Measurements from ENCODE around the gene ARHGEF5.
"Not testable (repeated sequence)": the region's sequence is repeated elsewhere in the genome, so short reads cannot be mapped to it uniquely, and the experiment has no call there.

ARHGEF5 gene

GRCh38 chr7:144355176-144355822 is at the start of gene ARHGEF5:
Gene ARHGEF5, plus strand, starts transcription at chr7:144355402. Its CDS starts 7,268 bp downstream, at chr7:144362670.
- not testable (repeated sequence) for H3F3A ChIP-seq (ENCODE audit: low read depth); H3K27me3 ChIP-seq (ENCODE audit: insufficient read depth, low read length, poor library complexity, severe bottlenecking); H3K9ac ChIP-seq (ENCODE audit: low read depth, low read length, poor library complexity, severe bottlenecking); H3K79me2 ChIP-seq (ENCODE audit: insufficient read depth, low read length); H2AFZ ChIP-seq (ENCODE audit: low read length); H3K4me2 ChIP-seq (ENCODE audit: low read depth, low read length, poor library complexity, severe bottlenecking); H3K9me2 ChIP-seq (replicated peaks; ENCODE audit: low read depth, low read length); H3K4me3 ChIP-seq (ENCODE audit: low read length, poor library complexity, severe bottlenecking); H3K4me1 ChIP-seq (ENCODE audit: insufficient read depth, low read length, poor library complexity, severe bottlenecking); H4K20me1 ChIP-seq (ENCODE audit: insufficient read depth, low read length, poor library complexity, severe bottlenecking); H3K36me3 ChIP-seq (ENCODE audit: insufficient read depth, low read length); H3K9me3 ChIP-seq (ENCODE audit: insufficient read depth, low read depth, low read length)

DNA sequence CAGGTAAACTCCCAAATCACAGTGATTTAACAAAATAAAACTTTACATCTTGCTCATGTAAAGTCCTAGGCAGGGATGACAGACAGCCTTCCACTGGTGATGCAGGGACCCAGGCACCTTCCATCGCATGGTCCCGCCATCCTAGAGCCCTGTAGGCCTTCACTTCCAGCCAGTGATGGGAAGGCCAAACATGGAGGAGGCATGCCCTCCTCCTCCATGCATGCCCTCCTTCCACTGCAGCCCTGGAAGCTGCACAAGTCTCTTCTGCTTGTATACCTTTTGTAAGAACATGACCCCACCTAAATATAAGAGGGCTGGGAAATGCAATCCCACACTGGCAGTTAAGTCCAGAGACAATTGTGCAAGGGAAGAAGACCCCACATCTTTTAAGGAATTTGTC is 45.5 kb upstream of the ARHGEF5 start:
- not testable (repeated sequence) for H3K4me3 ChIP-seq (ENCODE audit: low read length, poor library complexity, severe bottlenecking); H3K9me2 ChIP-seq (replicated peaks; ENCODE audit: low read depth, low read length); H3K36me3 ChIP-seq (ENCODE audit: insufficient read depth, low read length); H2AFZ ChIP-seq (ENCODE audit: low read length); H4K20me1 ChIP-seq (ENCODE audit: insufficient read depth, low read length, poor library complexity, severe bottlenecking); H3K9me3 ChIP-seq (ENCODE audit: insufficient read depth, low read depth, low read length); H3K79me2 ChIP-seq (ENCODE audit: insufficient read depth, low read length); H3K4me1 ChIP-seq (ENCODE audit: insufficient read depth, low read length, poor library complexity, severe bottlenecking); H3K27me3 ChIP-seq (ENCODE audit: insufficient read depth, low read length, poor library complexity, severe bottlenecking); H3K4me2 ChIP-seq (ENCODE audit: low read depth, low read length, poor library complexity, severe bottlenecking); H3K9ac ChIP-seq (ENCODE audit: low read depth, low read length, poor library complexity, severe bottlenecking); H3F3A ChIP-seq (ENCODE audit: low read depth)

GRCh38 chr7:144311218-144311617 is 44.0 kb upstream of the ARHGEF5 start:
- not testable (repeated sequence) for H3K27me3 ChIP-seq (ENCODE audit: insufficient read depth, low read length, poor library complexity, severe bottlenecking); H3K4me1 ChIP-seq (ENCODE audit: insufficient read depth, low read length, poor library complexity, severe bottlenecking); H3F3A ChIP-seq (ENCODE audit: low read depth); H3K9me3 ChIP-seq (ENCODE audit: insufficient read depth, low read depth, low read length); H3K9ac ChIP-seq (ENCODE audit: low read depth, low read length, poor library complexity, severe bottlenecking); H3K4me3 ChIP-seq (ENCODE audit: low read length, poor library complexity, severe bottlenecking); H3K9me2 ChIP-seq (replicated peaks; ENCODE audit: low read depth, low read length); H3K36me3 ChIP-seq (ENCODE audit: insufficient read depth, low read length); H4K20me1 ChIP-seq (ENCODE audit: insufficient read depth, low read length, poor library complexity, severe bottlenecking); H3K4me2 ChIP-seq (ENCODE audit: low read depth, low read length, poor library complexity, severe bottlenecking); H3K79me2 ChIP-seq (ENCODE audit: insufficient read depth, low read length); H2AFZ ChIP-seq (ENCODE audit: low read length)

GRCh38 chr7:144311872-144312469 is 43.2 kb upstream of the ARHGEF5 start, which contains the start of gene OR2A1:
Gene OR2A1, plus strand, starts transcription at chr7:144312419. Its CDS starts 5,706 bp downstream, at chr7:144318125.
- not testable (repeated sequence) for H3K27me3 ChIP-seq (ENCODE audit: insufficient read depth, low read length, poor library complexity, severe bottlenecking); H3K4me2 ChIP-seq (ENCODE audit: low read depth, low read length, poor library complexity, severe bottlenecking); H2AFZ ChIP-seq (ENCODE audit: low read length); H3K9ac ChIP-seq (ENCODE audit: low read depth, low read length, poor library complexity, severe bottlenecking); H3F3A ChIP-seq (ENCODE audit: low read depth); H3K9me3 ChIP-seq (ENCODE audit: insufficient read depth, low read depth, low read length); H3K4me3 ChIP-seq (ENCODE audit: low read length, poor library complexity, severe bottlenecking); H3K79me2 ChIP-seq (ENCODE audit: insufficient read depth, low read length); H3K36me3 ChIP-seq (ENCODE audit: insufficient read depth, low read length); H3K9me2 ChIP-seq (replicated peaks; ENCODE audit: low read depth, low read length); H3K4me1 ChIP-seq (ENCODE audit: insufficient read depth, low read length, poor library complexity, severe bottlenecking); H4K20me1 ChIP-seq (ENCODE audit: insufficient read depth, low read length, poor library complexity, severe bottlenecking)

DNA sequence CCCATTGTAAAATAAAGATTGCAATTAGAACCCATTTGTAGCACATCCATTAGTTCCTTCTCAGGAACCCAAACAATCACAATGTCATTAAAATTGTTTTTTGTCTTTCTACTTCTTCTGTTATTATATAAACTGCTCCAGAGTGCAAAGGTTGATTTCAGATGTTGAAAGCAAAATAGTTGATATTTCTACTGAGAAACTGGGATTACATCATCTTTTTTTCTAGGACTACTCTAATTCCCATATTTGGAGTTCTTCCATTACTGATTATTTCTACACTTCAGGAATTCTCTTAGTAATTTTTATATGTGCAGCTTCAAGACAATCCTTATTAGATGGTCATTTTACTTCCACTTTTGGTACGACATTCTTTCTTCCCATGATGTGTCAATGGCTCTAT is 37.7 kb upstream of the ARHGEF5 start:
- H3K27me3 ChIP-seq (ENCODE audit: insufficient read depth, low read length, poor library complexity, severe bottlenecking); H4K20me1 ChIP-seq (ENCODE audit: insufficient read depth, low read length, poor library complexity, severe bottlenecking); H3K79me2 ChIP-seq (ENCODE audit: insufficient read depth, low read length); H3K4me1 ChIP-seq (ENCODE audit: insufficient read depth, low read length, poor library complexity, severe bottlenecking); H3K4me3 ChIP-seq (ENCODE audit: low read length, poor library complexity, severe bottlenecking); H3K9me2 ChIP-seq (replicated peaks; ENCODE audit: low read depth, low read length); H3K9ac ChIP-seq (ENCODE audit: low read depth, low read length, poor library complexity, severe bottlenecking); H3K4me2 ChIP-seq (ENCODE audit: low read depth, low read length, poor library complexity, severe bottlenecking); H3F3A ChIP-seq (ENCODE audit: low read depth); H2AFZ ChIP-seq (ENCODE audit: low read length); H3K36me3 ChIP-seq (ENCODE audit: insufficient read depth, low read length); H3K9me3 ChIP-seq (ENCODE audit: insufficient read depth, low read depth, low read length): not testable (repeated sequence)

GRCh38 chr7:144319547-144319946 is 35.7 kb upstream of the ARHGEF5 start:
- not testable (repeated sequence) for H3K79me2 ChIP-seq (ENCODE audit: insufficient read depth, low read length); H3K9me3 ChIP-seq (ENCODE audit: insufficient read depth, low read depth, low read length); H3K4me3 ChIP-seq (ENCODE audit: low read length, poor library complexity, severe bottlenecking); H3K36me3 ChIP-seq (ENCODE audit: insufficient read depth, low read length); H2AFZ ChIP-seq (ENCODE audit: low read length); H3K9ac ChIP-seq (ENCODE audit: low read depth, low read length, poor library complexity, severe bottlenecking); H3F3A ChIP-seq (ENCODE audit: low read depth); H3K9me2 ChIP-seq (replicated peaks; ENCODE audit: low read depth, low read length); H3K4me2 ChIP-seq (ENCODE audit: low read depth, low read length, poor library complexity, severe bottlenecking); H3K27me3 ChIP-seq (ENCODE audit: insufficient read depth, low read length, poor library complexity, severe bottlenecking); H3K4me1 ChIP-seq (ENCODE audit: insufficient read depth, low read length, poor library complexity, severe bottlenecking); H4K20me1 ChIP-seq (ENCODE audit: insufficient read depth, low read length, poor library complexity, severe bottlenecking)

DNA sequence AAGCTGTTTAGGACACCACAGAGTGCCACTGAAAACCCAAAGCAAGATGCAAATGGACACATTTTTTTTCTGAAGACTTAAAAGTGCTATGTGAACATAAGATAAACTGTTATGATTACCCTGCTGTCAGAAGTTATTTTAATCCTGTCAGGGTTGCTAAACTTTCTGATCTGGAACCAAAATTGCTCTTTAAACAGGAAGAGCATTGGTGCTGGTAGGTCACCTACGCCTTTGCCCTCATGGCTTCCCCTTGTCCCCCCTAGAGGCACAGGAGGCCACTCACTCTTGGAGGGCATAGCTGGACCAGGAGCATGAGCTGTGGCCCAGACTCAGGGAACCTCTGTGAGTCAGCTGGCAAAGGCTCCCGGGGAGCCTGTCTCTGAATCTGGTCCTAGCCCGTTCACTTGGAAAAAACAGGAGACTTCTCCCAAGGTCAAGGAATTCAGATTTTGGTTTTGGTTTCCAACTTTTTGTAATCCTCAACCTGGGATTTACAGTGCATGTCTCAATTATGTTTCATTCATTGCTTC is 33.5 kb upstream of the ARHGEF5 start:
- not testable (repeated sequence) for H3K4me3 ChIP-seq (ENCODE audit: low read length, poor library complexity, severe bottlenecking)

More for the DNA sequence above, 33.5 kb upstream of the ARHGEF5 start:
- not testable (repeated sequence) for H3K9me3 ChIP-seq (ENCODE audit: insufficient read depth, low read depth, low read length); H2AFZ ChIP-seq (ENCODE audit: low read length); H3K9me2 ChIP-seq (replicated peaks; ENCODE audit: low read depth, low read length); H3K27me3 ChIP-seq (ENCODE audit: insufficient read depth, low read length, poor library complexity, severe bottlenecking); H3K36me3 ChIP-seq (ENCODE audit: insufficient read depth, low read length); H3K4me1 ChIP-seq (ENCODE audit: insufficient read depth, low read length, poor library complexity, severe bottlenecking); H4K20me1 ChIP-seq (ENCODE audit: insufficient read depth, low read length, poor library complexity, severe bottlenecking); H3K4me2 ChIP-seq (ENCODE audit: low read depth, low read length, poor library complexity, severe bottlenecking); H3K79me2 ChIP-seq (ENCODE audit: insufficient read depth, low read length); H3K9ac ChIP-seq (ENCODE audit: low read depth, low read length, poor library complexity, severe bottlenecking); H3F3A ChIP-seq (ENCODE audit: low read depth)
